C4-2B (cell line): Measurements from ENCODE around the gene OTOA.

Experiments
- CTCF ChIP-seq: fragments of 450-650 bp; conservative IDR thresholded peaks from 2 replicates; pipeline ENCODE4 v1.5.1; 2017; ENCODE audit warnings: mild to moderate bottlenecking
- ZFX ChIP-seq: fragments of 450-650 bp; IDR thresholded peaks from 2 replicates; pipeline ENCODE4 v1.6.1; 2017

- TF ChIP-seq CTCF (no peak), ZFX (no peak)
Observed at GRCh38 chr16:21689107-21689506, 25.3 kb downstream of the OTOA start.
